HG02938 (cell line): ENCODE results near the gene NEUROD6.

ENCODE experiments used
- ATAC-seq: cut with Tn5 transposase; IDR thresholded peaks from one replicate; pipeline ENCODE4 v1.9.1; 2021; ENCODE audit warnings: mild to moderate bottlenecking, moderate library complexity; ENCODE audit not compliant: unreplicated experiment

Gene NEUROD6

GRCh38 chr7:31335161-31335856 lies 5.2 kb downstream of the NEUROD6 start:
- no peak for ATAC-seq

- ATAC-seq = no peak
Observed at GRCh38 chr7:31333291-31333690, 7.2 kb downstream of the NEUROD6 start.

- no peak for ATAC-seq
Observed at GRCh38 chr7:31327071-31327470, 13.5 kb downstream of the NEUROD6 start.

GRCh38 chr7:31326416-31326815 lies 14.1 kb downstream of the NEUROD6 start:
- no peak for ATAC-seq

DNA sequence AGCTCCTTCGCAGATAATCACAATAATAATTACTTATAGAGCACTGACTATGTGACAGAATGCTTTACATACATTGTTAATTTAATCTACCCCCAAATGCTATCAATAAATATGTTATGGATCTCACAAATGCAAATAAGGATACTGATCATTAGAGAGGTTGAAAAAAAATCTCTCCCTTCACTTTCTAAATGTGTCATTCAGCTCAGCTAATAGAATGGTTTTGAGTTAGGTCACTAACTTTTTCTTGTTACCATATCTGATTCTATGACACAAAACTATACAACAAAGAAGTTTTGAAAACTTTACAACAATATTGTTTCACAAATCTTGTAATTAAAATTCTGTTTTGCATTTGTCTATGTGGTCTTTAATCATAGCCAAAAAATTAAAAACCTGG lies 17.4 kb downstream of the NEUROD6 start:
- no peak for ATAC-seq

DNA sequence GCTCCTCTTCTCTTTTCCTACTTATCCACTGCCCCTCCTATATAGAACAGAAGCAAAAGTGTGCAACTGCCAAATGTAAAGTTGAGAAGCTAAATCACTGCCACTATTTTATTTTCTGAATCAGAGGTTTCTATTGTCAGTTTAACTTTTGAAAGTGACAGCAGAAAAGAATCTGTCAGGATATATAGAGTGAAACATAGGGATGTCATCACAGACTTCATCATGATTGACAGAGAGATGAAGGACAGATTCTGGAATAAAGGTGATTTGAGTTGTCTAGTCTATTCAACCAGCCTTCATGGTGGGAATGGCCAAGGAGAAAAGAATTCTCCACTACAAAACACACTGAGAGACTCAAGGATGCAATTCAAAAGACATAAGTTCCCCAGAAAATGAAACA lies 19.9 kb downstream of the NEUROD6 start:
- no peak for ATAC-seq

DNA sequence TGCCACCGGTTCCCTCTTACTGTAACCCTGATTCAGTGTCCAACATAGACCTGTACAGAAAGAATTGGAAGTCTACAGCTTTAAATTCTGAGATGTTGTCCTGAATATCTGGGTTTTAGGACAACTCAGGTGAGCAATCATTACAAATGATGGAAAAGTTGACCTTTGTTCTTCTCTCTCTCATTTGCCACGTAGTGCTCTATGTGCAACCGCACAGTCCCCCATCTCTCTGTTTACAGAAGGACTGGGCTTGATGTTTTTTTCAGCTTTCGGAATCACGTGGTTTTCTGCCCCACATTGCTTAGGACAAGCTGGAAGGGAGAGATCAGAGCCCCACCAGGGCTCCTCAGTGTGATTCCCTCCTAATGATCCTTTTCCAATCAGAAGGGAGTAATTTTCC lies 22.2 kb downstream of the NEUROD6 start:
- no peak for ATAC-seq

- ATAC-seq = no peak
Observed at GRCh38 chr7:31316876-31317275, 23.6 kb downstream of the NEUROD6 start.

DNA sequence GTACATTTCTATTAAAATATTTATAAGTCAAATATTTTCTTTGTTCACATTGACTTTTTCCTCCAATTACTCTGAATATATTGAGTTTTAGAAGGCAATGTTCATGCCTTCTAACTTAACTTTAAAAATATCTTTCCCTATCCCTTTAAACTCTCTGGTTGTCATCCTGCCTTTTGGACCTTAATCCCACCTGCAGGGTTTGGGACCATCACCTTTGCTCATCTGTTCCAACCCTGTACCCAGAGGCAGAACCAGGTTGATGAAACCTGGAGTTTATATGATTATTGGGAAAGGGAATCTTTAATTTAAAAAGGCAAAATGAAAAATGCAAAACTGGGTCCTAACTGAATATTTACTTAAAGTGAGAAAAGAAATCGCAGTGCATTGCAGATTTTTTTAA lies 24.8 kb downstream of the NEUROD6 start:
- no peak for ATAC-seq

- no peak for ATAC-seq
Observed at GRCh38 chr7:31314781-31315180, 25.7 kb downstream of the NEUROD6 start.

- ATAC-seq = no peak
Observed at GRCh38 chr7:31312889-31313288, 27.6 kb downstream of the NEUROD6 start.

GRCh38 chr7:31311552-31311951 lies 29.0 kb downstream of the NEUROD6 start:
- ATAC-seq = no peak

DNA sequence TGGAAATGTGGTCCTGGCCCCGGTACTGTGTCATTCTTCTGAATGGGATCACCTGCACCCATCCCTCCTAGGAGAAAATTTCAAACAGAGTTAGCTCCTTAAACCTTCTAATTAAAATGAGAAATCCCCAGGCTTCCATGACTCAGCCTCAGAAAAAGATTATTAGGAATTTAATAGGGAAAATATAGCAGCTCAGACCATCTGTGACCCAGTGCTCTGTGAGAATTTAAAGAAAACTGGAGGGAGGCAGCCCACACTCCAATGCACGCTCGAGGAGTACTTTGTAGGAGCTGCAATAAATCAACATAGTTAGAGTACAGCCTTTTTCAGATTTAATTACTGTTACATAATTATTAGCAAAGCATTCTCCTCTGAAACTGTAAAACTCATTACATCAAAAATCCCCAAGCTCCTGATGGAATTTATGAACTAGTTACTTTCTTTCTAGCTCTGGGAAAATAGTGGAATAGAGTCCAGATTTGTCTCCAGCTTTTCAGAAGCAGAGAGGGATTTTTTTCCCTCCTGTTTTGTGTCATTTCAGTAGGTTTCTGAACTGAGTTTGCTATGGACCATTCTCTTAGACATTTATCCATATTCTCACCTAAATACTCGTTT lies 30.1 kb downstream of the NEUROD6 start:
- no peak for ATAC-seq

- no peak for ATAC-seq
Observed at GRCh38 chr7:31309407-31309806, 31.1 kb downstream of the NEUROD6 start.

DNA sequence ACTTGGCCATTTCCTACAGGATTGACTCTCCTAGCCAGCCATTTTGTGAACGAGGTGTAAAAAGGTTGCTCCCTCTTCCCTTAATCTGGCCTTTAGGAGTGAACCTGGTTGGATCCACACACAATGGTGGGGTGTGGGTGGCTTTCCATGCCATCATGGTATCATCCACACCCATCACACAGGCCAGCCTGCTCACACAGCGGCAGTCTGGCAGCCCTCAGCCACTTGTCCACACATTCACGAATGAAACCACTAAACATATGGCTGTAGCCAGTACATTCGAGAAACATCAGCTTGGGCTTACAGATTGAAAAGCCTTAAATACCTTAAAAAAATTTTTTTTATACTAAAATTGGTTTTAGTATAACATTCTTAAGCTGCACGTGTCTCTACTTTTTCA lies 31.9 kb downstream of the NEUROD6 start:
- ATAC-seq = no peak

GRCh38 chr7:31307972-31308371 lies 32.6 kb downstream of the NEUROD6 start:
- ATAC-seq = no peak

DNA sequence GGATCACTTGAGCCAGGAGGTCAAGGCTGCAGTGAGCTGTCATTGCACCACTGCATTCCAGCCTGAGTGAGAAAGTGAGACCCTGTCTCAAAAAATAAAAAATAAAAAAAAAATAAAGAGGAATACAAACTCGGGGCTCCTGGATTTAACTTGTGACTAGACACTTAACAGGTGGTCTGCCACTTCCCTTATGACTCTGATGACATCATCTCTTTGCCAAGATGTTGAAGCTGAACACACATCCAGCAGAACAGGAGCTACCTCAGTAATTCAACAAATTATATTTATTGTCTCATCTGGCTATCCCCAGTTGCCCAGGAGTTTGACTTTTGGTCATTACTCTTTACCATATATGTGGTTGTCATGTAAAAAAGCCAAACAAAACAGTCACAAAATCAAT lies 35.3 kb downstream of the NEUROD6 start:
- no peak for ATAC-seq

DNA sequence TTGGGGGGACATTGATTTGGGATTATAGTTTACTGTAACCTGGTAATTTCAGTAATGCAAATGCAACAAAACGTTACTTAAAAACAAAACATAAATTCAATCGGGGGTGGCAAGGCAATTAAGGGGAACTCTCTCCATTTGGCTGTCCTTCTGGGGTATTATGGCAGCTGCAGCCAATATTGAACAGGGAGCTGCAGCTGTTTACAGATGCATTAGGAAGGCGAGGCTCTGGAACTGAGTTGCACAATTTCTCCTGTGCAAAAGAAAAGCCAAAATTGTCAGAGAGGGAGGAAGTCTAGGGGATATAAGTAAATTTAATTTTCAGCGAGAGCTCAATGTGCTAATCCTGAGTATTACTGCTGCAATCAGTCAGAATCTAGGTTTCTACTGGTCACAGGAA lies 36.1 kb downstream of the NEUROD6 start:
- no peak for ATAC-seq

- ATAC-seq = no peak
Observed at GRCh38 chr7:31302356-31302755, 38.2 kb downstream of the NEUROD6 start.

GRCh38 chr7:31299336-31299735 lies 41.2 kb downstream of the NEUROD6 start:
- ATAC-seq = no peak

- no peak for ATAC-seq
Observed at GRCh38 chr7:31290601-31291000, 49.9 kb downstream of the NEUROD6 start.
